ENCODE results near the gene SVOP.
"Not testable (repeated sequence)": the region's sequence is repeated elsewhere in the genome, so short reads cannot be mapped to it uniquely, and the experiment has no call there.

Gene SVOP

GRCh38 chr12:108890208-108890607 lies 130.7 kb downstream of the SVOP start:
- DNase-seq (ENCODE audit: low read depth in 2 of 2): no peak

- no peak for DNase-seq (ENCODE audit: low read depth in 2 of 2)
Observed at GRCh38 chr12:108888031-108888430, 132.8 kb downstream of the SVOP start.

GRCh38 chr12:108886873-108887629 lies 133.8 kb downstream of the SVOP start:
- no peak for DNase-seq (ENCODE audit: low read depth in 2 of 2)

GRCh38 chr12:108884116-108885012 lies 136.5 kb downstream of the SVOP start:
- DNase-seq (ENCODE audit: low read depth in 2 of 2): peak; percentile 55 to 57

- no peak for DNase-seq (ENCODE audit: low read depth in 2 of 2)
Observed at GRCh38 chr12:108881953-108882352, 138.9 kb downstream of the SVOP start.

- DNase-seq (ENCODE audit: low read depth in 2 of 2): no peak
Observed at GRCh38 chr12:108879615-108880254, 141.1 kb downstream of the SVOP start, which contains the start of gene DAO. Gene DAO (plus strand): TSS chr12:108880092. CDS start chr12:108885007, 4,915 bp downstream.

- no peak for DNase-seq (ENCODE audit: low read depth in 2 of 2)
Observed at GRCh38 chr12:108876550-108876949, 144.3 kb downstream of the SVOP start.

- no peak for DNase-seq (ENCODE audit: low read depth in 2 of 2)
Observed at GRCh38 chr12:108875682-108876361, 145.0 kb downstream of the SVOP start.

- no peak for DNase-seq (ENCODE audit: low read depth in 2 of 2)
Observed at GRCh38 chr12:108875280-108875679, 145.6 kb downstream of the SVOP start.

- no peak for DNase-seq (ENCODE audit: low read depth in 2 of 2)
Observed at GRCh38 chr12:108868781-108869180, 152.1 kb downstream of the SVOP start.

GRCh38 chr12:108866083-108866482 lies 154.8 kb downstream of the SVOP start:
- not testable (repeated sequence) for DNase-seq (ENCODE audit: low read depth in 2 of 2)

GRCh38 chr12:108865169-108865568 lies 155.7 kb downstream of the SVOP start:
- no peak for DNase-seq (ENCODE audit: low read depth in 2 of 2)

GRCh38 chr12:108862588-108862959 lies 158.3 kb downstream of the SVOP start:
- no peak for DNase-seq (ENCODE audit: low read depth in 2 of 2)

GRCh38 chr12:108861878-108862587 lies 158.8 kb downstream of the SVOP start:
- no peak for DNase-seq (ENCODE audit: low read depth in 2 of 2)

- DNase-seq (ENCODE audit: low read depth in 2 of 2): no peak
Observed at GRCh38 chr12:108860443-108860842, 160.4 kb downstream of the SVOP start.

- DNase-seq (ENCODE audit: low read depth in 2 of 2): no peak
Observed at GRCh38 chr12:108859923-108860291, 161.0 kb downstream of the SVOP start.

- not testable (repeated sequence) for DNase-seq (ENCODE audit: low read depth in 2 of 2)
Observed at GRCh38 chr12:108859141-108859922, 161.5 kb downstream of the SVOP start.

- no peak for DNase-seq (ENCODE audit: low read depth in 2 of 2)
Observed at GRCh38 chr12:108858311-108859074, 162.4 kb downstream of the SVOP start.
